Activated T-cell treated with anti-CD3 and anti-CD28 coated beads, Interleukin-2, amount 50 U/mL, for 1 hour (primary cell): ENCODE results near the gene MBNL1.

ENCODE experiments used
- DNase-seq: peaks from one replicate; pipeline ENCODE4 v3.0.0-alpha.2; 2020

The MBNL1 gene

GRCh38 chr3:152254041-152254440 is 14.7 kb upstream of the MBNL1 start:
- DNase-seq, result no peak

GRCh38 chr3:152255290-152255689 is 13.4 kb upstream of the MBNL1 start:
- DNase-seq, result no peak

GRCh38 chr3:152256851-152257562 is 11.7 kb upstream of the MBNL1 start:
- no peak for DNase-seq

- no peak for DNase-seq
Observed at GRCh38 chr3:152257563-152258035, 11.1 kb upstream of the MBNL1 start.

- DNase-seq, result peak; percentile 66
Observed at GRCh38 chr3:152258448-152259393, 10.0 kb upstream of the MBNL1 start.

- no peak for DNase-seq
Observed at GRCh38 chr3:152259468-152259867, 9.3 kb upstream of the MBNL1 start.

GRCh38 chr3:152260026-152260425 is 8.7 kb upstream of the MBNL1 start:
- DNase-seq, result no peak

GRCh38 chr3:152260529-152260928 is 8.2 kb upstream of the MBNL1 start:
- no peak for DNase-seq

- DNase-seq, result no peak
Observed at GRCh38 chr3:152261329-152261728, 7.4 kb upstream of the MBNL1 start.

GRCh38 chr3:152263711-152264110 is 5.0 kb upstream of the MBNL1 start:
- no peak for DNase-seq

GRCh38 chr3:152264378-152264777 is 4.4 kb upstream of the MBNL1 start:
- DNase-seq, result no peak

GRCh38 chr3:152266221-152266995 is 2.3 kb upstream of the MBNL1 start:
- DNase-seq, result no peak

GRCh38 chr3:152267831-152268554 is 736 bp upstream of the MBNL1 start:
- no peak for DNase-seq

- DNase-seq, result peak; percentile 73
Observed at GRCh38 chr3:152269056-152269830, 514 bp downstream of the MBNL1 start.

GRCh38 chr3:152269831-152270734 is 1.4 kb downstream of the MBNL1 start:
- DNase-seq, result peak; percentile 61

- no peak for DNase-seq
Observed at GRCh38 chr3:152270937-152271336, 2.2 kb downstream of the MBNL1 start.

GRCh38 chr3:152271501-152272236 is 2.9 kb downstream of the MBNL1 start:
- no peak for DNase-seq

GRCh38 chr3:152272771-152273242 is 4.1 kb downstream of the MBNL1 start:
- DNase-seq, result no peak

GRCh38 chr3:152276681-152277080 is 8.0 kb downstream of the MBNL1 start:
- no peak for DNase-seq

- no peak for DNase-seq
Observed at GRCh38 chr3:152277198-152277597, 8.5 kb downstream of the MBNL1 start.
